Prostate gland (tissue), 2 donors: ENCODE results near the gene MSANTD3.

Experiments
- CTCF ChIP-seq, 4 experiments: fragments of 200-600 bp in 2 of 4; fragments of 450-650 bp in 2 of 4; sonication (generic) in 2 of 4; IDR thresholded peaks; 1 replicate in 3 of 4; 2 replicates in 1 of 4; pipeline ENCODE4 v1.5.1; 2016 to 2019; ENCODE audit warnings: antibody characterized with exemption in 4 of 4, mild to moderate bottlenecking in 2 of 4, moderate library complexity in 2 of 4
- POLR2A ChIP-seq: fragments of 450-650 bp; IDR thresholded peaks from one replicate; pipeline ENCODE4 v1.6.1; 2016; ENCODE audit warnings: antibody characterized with exemption, mild to moderate bottlenecking

- no peak for TF ChIP-seq POLR2A
- no peak for TF ChIP-seq CTCF (IDR thresholded peaks at IDR 0.05)
Observed at GRCh38 chr9:100468041-100468440, 41.1 kb downstream of the MSANTD3 start.
